Erythroblast (primary cell): ENCODE measurements around the gene PCDH8.

ENCODE experiments used
- GATA1 ChIP-seq: IDR thresholded peaks from 2 replicates; pipeline ENCODE4 v1.6.1; 2011; ENCODE audit warnings: low read depth, mild to moderate bottlenecking, control low read depth, low read length, moderate library complexity
- POLR2A ChIP-seq: IDR thresholded peaks from 2 replicates; pipeline ENCODE4 v1.6.1; 2011; ENCODE audit warnings: mild to moderate bottlenecking, low read length

GRCh38 chr13:52800856-52801255 lies 47.6 kb downstream of the PCDH8 start:
- no peak for TF ChIP-seq POLR2A
- no peak for TF ChIP-seq GATA1
